NCI-H748 (cell line): ENCODE data around the gene PRKD1.
"Not testable (repeated sequence)": the region's sequence is repeated elsewhere in the genome, so short reads cannot be mapped to it uniquely, and the experiment has no call there.

Experiments
- DNase-seq: peaks from one replicate; lab custom pipeline; 2025; ENCODE audit not compliant: unreplicated experiment; lab: John Stamatoyannopoulos, UW

The PRKD1 gene

DNA sequence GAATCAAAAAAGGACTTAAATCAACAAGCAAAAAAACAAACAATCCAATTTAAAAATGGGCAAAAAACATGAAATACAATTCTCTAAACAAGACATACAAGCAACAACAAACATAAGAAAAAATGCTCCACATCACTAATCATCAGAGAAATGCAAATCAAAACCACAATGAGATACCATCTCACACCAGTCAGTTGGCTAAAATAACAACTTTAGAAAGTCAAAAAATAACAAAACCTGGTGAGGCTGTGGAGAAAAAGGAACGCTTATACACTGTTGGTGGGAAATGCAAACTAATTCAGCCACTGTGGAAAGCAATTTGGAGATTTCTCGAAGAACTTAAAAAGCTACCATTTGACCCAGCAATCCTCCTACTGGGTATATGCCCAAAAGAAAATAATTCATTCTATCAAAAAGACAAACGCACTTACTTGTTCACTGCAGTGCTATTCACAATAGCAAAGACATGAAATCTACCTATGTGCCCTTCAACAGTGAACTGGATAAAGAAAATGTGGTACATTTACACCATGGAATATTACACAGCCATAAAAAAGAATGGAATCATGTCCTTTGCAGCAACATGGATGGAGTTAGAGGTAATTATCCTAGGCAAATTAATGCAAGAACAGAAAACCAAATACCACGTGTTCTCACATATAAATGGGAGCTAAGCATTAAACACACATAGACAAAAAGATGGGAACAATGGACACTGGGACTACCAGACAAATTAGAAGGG is 26.9 kb downstream of the PRKD1 start:
- DNase-seq = no peak

DNA sequence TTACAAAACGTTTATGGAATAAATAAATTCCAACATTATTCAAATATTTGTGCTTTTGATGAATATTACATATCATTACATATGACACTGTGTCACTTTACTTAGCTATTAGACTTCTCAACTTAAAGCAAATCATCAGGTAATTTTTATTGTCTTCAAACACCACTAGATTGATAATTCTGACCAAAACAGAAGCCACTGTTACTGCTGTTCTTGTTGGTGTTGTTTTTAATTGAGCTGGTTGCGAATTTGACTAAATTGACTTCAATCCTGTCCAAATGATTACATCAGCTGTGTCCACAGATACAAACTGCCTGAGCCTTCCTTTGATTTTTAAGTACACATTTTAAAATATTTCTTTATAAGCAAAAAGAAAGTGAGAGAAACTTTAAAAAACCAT is 29.2 kb downstream of the PRKD1 start:
- peak; percentile 75 for DNase-seq

DNA sequence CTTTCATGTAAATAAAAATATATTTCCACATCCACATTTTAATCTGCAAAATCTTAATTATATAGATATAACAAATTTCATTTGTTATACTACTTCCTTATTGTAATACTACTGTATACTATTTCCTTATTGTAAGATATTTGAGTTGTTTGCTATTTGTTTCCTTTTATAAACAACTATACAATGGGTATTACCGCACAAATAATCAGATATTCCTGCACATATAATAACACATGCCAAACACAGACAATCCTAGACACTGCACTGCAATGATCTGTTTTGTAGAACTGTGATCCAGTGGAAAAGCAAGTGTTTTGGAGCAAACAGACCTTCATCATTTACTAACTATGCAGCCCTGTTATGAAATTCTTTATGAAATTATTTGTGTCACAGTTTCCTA is 30.5 kb downstream of the PRKD1 start:
- peak; percentile 23 for DNase-seq

DNA sequence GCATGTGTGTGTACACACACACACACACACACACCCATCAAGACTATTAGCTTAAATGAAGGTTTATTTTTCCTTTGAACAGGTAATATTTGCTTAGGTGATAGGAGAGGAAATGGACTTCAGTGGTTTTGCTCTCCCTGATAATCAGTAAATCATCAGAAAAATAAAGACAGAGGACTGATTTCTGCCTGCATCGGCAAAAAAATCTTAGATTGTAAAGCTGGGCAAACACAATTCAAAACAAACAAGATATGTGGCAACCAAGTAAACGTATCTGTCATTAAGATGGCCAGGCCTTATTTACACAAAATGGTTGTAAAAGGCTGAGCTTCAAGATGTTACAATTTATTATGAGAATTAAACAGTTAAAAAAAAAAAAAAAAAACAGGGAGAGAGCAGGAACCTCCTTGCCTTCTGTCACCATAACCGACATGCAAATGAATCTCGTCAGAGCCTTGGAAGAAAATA is 31.3 kb downstream of the PRKD1 start:
- DNase-seq = peak; percentile 91

DNA sequence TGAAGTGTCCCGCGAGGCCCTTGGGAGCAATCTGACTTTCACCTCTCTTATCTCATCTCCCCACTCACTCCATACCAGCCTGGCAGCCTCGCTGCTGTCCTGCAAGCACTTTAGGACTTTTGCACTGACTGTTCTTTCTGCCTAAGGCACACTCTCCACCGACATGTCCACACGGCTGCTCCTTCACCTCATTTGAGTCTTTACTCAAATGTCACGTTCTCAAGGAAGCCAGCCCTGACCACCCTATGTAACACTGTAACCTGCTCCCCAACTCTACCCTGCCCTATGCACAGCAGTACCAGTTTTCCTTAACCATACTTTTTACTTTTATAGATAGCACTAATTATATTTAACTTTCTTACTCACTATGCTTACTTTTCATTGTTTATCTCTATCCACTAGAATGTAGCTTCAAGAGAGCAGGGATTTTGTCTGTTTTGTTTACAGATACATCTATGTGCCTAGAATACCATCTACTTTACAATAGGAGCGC is 32.0 kb downstream of the PRKD1 start:
- peak; percentile 78 for DNase-seq

DNA sequence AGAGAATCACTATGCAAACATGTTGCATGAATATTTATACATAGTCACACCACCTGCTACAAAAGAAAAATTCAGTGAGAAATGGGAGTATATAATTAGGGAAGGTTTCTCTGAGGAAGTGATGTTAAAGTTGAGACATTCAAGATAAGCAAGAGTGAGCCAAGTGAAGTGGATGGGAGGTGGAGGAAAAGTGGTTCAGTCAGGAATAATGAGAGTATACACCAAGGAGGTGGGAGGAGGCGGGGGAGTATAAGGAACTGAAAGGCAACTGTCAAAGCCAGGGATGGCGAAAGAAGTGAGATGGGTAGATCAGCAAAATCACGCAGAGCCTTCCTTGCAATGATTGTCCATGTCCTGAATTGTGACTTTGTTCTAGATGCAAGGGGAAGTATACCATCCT is 33.7 kb downstream of the PRKD1 start:
- DNase-seq = no peak

DNA sequence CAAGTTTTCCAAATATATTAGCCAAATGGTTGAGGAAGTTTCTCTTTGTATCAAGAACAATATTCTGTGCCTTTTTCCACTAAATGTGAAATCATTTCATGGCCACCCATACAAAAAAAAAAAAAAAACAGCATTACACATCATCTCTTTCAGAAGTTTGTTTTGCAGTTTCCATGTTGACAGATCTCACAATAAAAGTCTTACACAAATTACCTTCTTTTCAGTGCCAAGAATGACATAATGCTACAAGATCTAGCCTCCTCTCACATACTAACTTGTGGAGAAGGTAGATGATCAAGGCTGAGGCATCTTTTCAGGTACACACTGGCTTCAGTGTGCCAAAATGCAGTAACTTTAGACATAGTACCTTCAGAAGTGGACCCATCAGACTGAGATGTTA is 35.3 kb downstream of the PRKD1 start:
- DNase-seq = peak; percentile 11

DNA sequence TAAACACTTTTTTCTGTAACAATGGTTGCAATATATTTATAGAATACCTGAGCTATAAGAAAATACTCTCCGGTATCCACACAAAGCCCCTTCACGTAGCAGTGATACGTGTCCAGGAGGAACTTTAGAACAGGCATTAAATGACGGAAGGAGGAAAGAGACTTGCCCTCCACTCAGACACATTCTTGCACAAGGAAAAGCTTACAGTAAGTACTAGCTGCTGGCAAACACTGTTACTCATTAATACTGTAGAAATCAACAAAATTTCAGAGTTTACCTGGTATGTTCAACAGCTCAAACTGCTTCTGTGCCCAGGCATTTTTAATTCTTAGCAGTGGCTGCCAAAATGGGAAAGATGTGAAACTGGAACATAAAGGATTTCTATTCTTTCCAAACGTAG is 41.7 kb downstream of the PRKD1 start:
- no peak for DNase-seq

DNA sequence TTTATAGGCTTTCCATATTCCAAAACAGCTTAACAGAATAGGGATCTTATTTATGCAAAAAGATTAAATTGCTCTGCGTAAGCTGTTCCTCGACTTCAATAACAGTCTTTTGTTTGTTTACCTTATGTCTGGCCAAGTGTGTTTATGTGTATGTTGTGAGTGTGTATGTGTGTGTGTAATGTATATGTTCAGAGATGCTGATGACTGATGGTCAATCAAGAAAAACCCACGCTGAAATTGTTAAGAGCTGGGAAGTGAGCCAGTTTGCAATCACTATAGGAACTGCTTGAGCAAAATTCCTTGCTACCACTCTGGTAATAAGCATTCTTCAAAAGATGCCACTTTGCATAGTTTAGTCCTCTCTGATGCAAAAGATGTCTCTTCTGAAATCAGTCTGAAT is 59.6 kb downstream of the PRKD1 start:
- DNase-seq = peak; percentile 64

DNA sequence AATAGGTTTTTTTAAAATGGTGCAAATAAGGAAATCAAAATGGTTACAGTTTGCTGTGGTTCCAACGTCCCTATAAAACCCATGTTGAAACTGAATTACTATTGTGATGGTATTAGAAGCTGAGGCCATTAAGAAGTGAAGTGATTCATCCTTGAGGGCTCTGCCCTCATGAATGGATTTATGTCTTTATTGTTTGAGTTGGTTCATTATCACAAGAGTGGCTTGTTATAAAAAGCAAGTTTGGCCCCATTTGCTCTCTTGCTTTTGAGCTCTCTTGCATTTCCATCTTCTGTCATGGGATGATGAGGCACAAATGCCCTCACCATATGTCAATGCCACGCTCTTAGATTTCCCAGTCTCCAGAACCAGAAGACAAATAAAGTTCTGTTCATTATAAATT is 62.3 kb downstream of the PRKD1 start:
- peak; percentile 67 for DNase-seq

DNA sequence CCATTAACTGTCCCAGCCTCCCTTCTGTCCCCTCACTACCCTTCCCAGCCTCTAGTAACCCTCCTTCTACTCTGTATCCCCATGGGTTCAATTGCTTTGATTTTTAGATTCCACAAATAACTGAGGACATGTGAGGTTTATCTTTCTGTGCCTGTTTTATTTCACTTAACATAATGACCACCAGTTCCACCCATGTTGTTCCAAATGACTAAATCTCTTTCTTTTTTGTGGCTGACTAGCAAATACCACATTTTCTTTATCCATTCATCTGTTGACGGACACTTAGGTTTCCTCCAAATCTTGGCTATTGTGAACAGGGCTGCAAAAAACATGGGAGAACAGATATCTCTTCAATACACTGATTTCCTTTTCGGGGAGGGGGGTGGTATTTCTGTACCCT is 65.7 kb downstream of the PRKD1 start:
- no peak for DNase-seq

DNA sequence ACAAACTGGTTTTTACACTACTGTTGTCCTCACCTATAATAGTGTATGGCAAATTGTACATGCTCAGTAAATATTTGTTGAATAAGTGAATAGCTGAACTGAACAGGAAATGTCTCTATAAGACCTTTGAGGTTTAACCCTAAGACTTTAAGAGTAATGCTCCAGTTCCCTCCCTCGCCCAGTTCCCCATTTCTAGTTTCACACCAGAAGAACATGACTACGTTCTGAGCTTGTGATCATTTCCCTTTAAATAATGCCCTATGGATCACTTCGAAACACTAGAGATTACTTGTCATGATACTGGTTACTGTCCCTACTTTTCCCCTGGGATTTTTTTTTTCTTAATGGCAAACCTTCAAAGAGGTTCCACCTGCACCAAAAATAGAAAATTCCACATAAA is 69.3 kb downstream of the PRKD1 start:
- no peak for DNase-seq

DNA sequence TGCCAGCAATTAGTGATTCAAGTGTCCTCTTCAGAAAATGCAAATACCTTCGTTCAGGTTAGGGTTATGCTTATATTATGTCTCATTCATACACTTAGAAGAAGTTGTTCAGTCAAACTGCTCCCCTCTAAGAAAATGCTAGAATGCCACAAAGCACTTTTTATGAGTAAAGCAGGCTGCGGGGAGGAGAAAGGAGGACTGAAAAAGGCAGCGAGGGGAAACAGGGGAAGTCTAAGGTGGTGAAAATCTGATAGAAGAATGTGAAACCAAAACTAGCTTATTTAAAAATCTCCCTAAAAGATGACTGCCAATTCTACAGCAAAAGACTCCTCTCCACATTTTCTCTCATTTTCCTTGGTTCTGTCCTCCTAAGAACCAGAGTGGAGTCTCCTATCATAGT is 70.1 kb downstream of the PRKD1 start:
- no peak for DNase-seq

DNA sequence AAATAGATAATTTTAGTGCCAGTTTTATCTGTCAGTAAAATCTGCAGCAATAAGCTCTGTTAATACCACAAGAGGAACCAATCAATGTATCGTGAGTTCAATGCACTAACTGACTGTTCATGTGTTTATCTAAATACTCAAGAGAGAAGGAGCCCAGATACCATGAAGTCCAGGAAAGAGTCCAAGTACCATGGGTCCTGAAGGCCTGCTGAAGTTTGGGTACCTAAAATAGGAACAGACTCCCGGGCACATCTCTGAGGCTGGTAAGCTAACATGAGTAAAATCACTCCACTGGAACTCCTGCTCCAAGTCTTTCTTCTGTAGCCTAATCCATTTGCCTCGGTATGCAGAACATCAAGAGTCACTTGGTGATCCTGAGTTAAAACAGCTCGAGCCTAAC is 71.1 kb downstream of the PRKD1 start:
- no peak for DNase-seq

DNA sequence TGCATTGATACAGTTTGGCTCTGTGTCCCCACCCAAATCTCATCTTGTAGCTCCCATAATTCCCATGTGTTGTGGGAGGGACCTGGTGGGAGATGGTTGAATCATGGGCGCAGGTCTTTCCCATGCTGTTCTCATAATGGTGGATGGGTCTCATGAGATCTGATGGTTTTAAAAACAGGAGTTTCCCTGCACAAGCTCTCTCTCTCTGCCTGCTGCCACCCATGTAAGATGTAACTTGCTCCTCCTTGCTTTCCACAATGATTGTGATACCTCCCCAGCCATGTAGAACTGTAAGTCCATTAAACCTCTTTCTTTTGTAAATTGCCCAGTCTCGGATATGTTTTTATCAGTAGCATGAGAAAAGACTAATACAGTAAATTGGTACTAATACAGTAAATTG is 74.0 kb downstream of the PRKD1 start:
- not testable (repeated sequence) for DNase-seq

DNA sequence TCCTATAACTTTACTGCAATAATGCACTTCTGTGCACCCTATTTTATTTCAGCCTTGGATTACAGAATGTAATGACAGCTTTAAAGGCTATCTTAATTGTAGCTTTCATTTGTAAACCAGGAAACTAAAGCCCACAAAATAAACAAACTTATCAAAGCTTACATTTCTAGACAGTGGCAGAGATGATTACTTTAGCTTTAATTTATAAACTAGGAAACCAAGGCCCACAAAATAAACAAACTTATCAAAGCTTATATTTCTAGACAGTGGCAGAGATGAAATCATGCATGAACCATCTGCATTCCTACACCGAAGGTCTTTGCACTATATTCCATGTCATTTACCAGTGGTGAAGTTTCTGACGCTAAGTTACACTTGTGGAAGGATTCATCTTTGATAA is 74.4 kb downstream of the PRKD1 start:
- no peak for DNase-seq

DNA sequence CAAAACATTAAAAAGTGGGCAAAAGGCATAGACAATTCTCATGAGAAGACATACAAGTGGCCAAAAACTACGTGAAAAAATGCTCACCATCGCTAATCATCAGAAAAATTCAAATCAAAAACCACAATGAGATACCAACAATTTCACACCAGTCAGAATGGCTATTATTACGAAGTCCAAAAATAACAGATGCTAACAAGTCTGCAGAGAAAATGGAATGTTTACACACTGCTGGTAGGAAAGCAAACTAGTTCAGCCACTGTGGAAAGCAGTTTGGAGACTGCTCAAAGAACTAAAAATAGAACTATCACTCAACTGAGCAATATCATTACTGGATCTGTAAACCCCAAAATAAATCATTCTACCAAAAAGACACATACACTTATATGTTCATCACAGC is 76.2 kb downstream of the PRKD1 start:
- DNase-seq = no peak

DNA sequence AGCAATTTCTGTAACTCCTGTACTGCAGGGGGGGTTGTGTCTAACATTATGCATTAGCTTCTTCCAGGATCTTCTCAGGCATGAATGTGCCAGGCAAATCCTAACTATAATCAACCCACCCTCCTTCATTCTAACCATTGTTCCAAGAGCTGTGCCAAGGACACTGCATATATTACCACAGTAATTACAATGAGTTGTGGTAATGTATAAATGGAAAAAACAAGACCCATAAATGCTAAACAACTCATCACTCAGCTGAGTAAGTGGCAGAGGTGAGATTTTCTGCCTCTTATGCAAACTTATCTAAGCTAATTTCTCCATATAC is 80.6 kb downstream of the PRKD1 start:
- no peak for DNase-seq

DNA sequence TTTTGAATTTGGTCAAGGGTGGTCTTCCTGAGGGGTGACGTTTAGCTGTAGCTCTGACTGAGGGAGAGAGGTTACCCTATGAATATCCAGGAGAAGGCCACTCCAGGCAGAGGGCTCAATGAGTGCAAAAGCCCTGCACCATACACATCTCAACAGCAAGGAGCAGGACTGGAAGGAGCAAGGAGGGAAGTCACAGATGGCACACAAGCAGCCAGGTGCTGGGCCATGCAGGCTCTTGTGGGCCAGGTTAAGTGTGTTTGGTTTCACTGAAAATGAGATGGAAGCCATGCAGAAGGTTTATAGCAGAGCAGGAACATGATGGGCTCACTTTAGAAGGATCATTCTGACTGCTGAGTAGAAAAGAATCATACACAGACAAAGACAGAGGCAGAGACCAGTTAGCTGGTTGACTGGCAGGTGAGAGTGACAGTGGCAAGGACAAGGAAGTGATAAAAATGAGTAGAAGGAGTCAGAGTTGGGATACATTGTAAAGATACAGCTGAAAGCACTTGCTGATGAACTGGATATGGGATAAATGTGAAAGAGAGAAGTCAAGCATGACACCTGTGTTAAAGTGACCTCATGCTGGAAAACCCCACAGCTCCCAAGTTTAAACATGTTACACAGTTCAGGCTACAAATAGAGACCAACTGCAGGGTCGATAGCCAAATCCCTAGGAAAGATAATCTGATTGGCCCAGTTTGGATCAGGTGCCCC is 81.2 kb downstream of the PRKD1 start:
- DNase-seq = no peak

DNA sequence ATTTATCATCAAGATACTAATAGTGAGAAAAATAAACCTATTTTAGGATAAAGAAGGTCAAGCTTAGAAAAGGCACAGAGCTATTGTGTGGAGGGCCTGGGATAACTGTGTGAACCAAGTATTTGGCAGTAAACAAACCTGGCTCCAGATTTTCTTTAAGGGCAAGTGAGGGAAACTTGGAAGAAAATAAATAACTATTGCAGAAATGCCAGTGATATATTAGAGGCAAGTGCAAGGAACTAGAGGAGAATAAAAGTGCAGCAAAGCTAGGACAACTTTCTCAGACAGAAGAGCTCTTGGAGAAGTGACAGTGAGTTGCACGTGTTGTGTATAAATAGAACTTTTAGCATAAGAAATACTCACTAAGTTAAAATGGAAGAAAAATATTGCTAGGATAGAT is 83.7 kb downstream of the PRKD1 start:
- DNase-seq = no peak

DNA sequence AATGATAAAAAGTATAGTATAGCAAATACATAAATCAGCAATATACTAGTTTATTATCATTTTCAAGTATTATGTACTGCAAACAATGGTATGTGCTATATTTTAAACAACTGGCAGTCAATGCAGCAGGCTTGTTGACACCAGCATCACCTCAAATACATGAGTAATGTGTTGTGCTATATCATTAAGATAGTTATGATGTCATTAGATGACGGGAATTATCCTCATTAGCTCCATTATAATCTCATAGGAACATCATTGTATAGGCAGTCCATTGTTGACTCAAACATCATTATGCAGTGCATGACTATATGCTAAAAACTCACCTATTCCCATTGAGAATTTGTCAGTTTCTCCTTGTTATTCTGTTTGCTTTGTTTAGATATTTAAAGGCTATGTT is 85.4 kb downstream of the PRKD1 start:
- DNase-seq = peak; percentile 47

DNA sequence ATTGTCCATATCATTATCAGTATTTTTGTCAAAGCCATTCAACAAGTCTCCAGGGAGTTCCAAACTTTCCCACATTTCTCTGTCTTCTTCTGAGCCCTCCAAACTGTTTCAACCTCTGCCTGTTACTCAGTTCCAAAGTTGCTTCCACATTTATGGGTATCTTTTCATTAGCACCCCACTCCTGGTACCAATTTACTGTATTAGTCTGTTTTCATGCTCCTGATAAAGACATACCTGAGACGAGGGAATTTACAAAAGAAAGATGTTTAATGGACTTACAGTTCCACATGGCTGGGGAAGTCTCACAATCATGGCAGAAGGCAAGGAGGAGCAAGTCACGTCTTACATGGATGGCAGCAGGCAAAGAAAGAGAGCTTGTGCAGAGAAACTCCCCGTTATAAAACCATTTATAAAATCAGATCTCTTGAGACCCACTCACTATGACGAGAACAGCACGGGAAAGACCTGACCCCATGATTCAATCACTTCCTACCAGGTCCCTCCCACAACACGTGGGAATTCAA is 87.2 kb downstream of the PRKD1 start:
- not testable (repeated sequence) for DNase-seq
